ENCODE data around the gene MRPS27.

Gene MRPS27

GRCh38 chr5:72233835-72234234, 86.2 kb downstream of the MRPS27 start:
- TF ChIP-seq CTCF (IDR thresholded peaks at IDR 0.05; ENCODE audit: extremely low read depth, missing control alignments): no peak
- DNase-seq (ENCODE audit: low spot score): no peak

- DNase-seq (ENCODE audit: low spot score): no peak
- TF ChIP-seq CTCF (IDR thresholded peaks at IDR 0.05; ENCODE audit: extremely low read depth, missing control alignments): no peak
Observed at GRCh38 chr5:72232838-72233237, 87.2 kb downstream of the MRPS27 start.

DNA sequence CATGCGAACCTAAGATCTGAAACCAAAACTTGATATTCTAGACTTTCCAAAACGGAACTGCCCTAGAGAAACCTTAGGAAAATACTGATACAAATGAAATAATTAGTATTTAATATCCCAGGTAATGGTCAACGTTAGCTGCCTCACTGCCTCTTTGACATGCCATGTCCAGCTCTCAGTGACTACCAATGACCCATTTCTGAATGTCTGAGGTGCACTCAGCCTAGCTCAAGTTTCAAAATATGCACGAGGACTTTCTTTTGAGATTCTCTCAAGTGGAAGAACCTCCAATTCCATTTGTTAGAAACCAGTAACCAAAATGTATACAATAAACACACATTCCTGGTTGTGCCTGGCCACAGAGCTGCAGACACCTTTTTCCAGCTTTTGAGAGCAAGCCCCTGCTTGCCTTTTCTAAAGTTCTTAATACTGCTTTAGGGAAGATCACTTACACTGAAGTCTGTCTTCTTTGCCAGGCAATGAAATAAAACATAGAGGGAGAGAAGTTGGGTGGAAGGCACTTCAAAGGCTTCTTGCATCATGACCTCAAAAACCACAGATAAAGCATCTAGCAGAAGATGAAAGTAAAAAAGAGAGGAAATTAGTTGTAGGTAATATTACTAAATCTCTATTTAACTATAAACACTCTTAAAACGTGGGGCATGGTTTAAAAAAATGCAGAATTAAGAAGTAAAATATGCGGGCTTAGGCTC, 87.9 kb downstream of the MRPS27 start:
- TF ChIP-seq CTCF (IDR thresholded peaks at IDR 0.05; ENCODE audit: extremely low read depth, missing control alignments): no peak
- peak; percentile 15 for DNase-seq (ENCODE audit: low spot score)

DNA sequence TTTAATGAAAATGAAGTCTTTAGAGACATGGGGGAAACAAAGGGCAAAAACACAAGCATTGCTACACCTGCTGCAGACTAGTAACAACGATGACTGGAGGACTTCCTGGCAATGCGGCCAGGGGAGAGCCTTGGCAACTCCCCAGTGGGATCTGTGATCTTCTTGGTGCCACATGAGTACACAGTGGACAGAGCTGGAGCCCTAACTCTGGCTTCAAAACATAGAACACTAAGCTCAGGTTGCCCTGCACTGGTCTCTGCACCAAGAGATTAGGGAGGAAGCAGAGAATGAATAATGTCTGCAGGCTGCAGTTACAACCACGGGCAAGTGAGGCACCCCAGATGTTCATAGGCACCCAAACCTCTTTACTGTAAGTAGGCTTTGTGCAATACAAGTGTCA, 91.1 kb downstream of the MRPS27 start:
- TF ChIP-seq CTCF (IDR thresholded peaks at IDR 0.05; ENCODE audit: extremely low read depth, missing control alignments): no peak
- DNase-seq (ENCODE audit: low spot score): no peak

- TF ChIP-seq CTCF (IDR thresholded peaks at IDR 0.05; ENCODE audit: extremely low read depth, missing control alignments): no peak
Observed at GRCh38 chr5:72226950-72227349, 93.1 kb downstream of the MRPS27 start.

GRCh38 chr5:72225741-72226140, 94.3 kb downstream of the MRPS27 start:
- TF ChIP-seq CTCF (IDR thresholded peaks at IDR 0.05; ENCODE audit: extremely low read depth, missing control alignments): no peak
- DNase-seq (ENCODE audit: low spot score): no peak

More at GRCh38 chr5:72226950-72227349, 93.1 kb downstream of the MRPS27 start:
- no peak for DNase-seq (ENCODE audit: low spot score)

- TF ChIP-seq CTCF (IDR thresholded peaks at IDR 0.05; ENCODE audit: extremely low read depth, missing control alignments): no peak
- no peak for DNase-seq (ENCODE audit: low spot score)
Observed at GRCh38 chr5:72224946-72225463, 95.0 kb downstream of the MRPS27 start.

All from GM20000 (cell line).